ENCODE results near the gene PRM3. TPM values are rescaled to one million over a fixed set of nuclear protein-coding genes. Genes with fewer than 3 reads are reported as not detected.

Gene PRM3
- total RNA-seq, 2 donors from 2014 or later = not detected

DNA sequence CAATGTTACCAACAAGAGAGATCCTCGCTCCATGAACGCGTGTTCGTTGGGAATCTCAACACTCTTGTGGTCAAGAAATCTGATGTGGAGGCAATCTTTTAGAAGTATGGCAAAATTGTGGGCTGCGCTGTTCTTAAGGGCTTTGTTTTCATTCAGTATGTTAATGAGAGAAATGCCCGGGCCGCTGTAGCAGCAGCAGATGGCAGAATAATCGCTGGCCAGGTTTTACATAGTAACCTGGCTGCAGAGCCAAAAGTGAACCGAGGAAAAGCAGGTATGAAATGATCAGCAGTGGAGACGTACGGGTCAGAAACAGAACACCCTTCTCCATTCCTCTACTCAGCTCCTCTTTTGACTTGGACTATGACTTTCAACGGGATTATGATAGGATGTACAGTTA lies 30.8 kb downstream of the PRM3 start:
- ATAC-seq (no peak), DNase-seq (ENCODE audit: low spot score in 2 of 2) (no peak)
- no peaks in the 10 kb centered on the region for H3K9me3 Mint-ChIP-seq
- peaks cover 0 to 5% of the 10 kb centered on the region in 2 donors for H3K36me3 Mint-ChIP-seq
- H3K27ac Mint-ChIP-seq = no peak overlapping the region

DNA sequence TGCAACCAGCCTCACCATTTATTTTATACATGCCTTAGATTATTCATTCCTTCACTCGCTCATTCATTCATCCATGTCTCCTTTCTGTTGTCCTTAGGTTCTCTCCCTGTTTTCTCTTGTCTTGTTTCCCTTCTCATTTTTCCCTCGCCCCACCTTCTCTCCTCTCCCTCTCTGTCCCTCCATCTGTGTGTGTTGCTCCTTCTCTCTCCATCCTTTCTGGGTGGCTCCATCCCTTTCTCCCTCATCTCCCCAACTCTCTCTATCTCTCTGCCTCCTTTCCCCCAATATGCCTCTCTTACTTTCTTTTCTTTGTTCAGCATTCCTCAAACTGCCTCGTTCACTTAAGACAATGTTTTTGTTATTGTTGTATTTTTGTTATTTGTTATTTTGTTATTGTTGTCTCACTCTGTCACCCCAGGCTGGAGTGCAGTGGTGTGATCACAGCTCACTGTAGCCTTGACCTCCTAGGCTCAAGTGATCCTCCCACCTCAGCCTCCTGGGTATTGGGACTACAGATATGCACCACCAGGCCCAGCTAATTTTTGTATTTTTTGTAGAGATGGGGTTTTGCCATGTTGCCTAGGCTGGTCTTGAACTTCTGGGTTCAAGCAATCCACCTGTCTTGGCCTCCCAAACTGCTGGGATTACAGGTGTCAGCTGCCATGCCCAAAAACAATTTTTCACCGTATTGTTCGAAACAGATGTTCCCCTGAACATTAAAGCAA lies 31.8 kb downstream of the PRM3 start:
- H3K9me3 Mint-ChIP-seq = no peaks in the 10 kb centered on the region
- H3K36me3 Mint-ChIP-seq = no peaks in the 10 kb centered on the region
- DNase-seq (ENCODE audit: low spot score in 2 of 2) (no peak), ATAC-seq (no peak)
- H3K27ac Mint-ChIP-seq = no peak overlapping the region

- peak overlapping the region in 1 of 2 donors; percentile 91 for H3K27ac Mint-ChIP-seq
Measured at GRCh38 chr16:11240636-11241473, 32.6 kb downstream of the PRM3 start.

GRCh38 chr16:11239644-11240632 lies 33.5 kb downstream of the PRM3 start:
- no peaks in the 10 kb centered on the region for H3K36me3 Mint-ChIP-seq
- peak in 1 of 2 donors; percentile 30 for ATAC-seq
- peak overlapping the region in 1 of 2 donors; percentile 91 for H3K27ac Mint-ChIP-seq

More at GRCh38 chr16:11240636-11241473, 32.6 kb downstream of the PRM3 start:
- peak; percentile 47 to 55 for ATAC-seq
- Mint-ChIP-seq H3K36me3 (no peaks in the 10 kb centered on the region), H3K9me3 (no peaks in the 10 kb centered on the region)
- DNase-seq (ENCODE audit: low spot score in 2 of 2) = no peak

GRCh38 chr16:11238272-11239202 lies 34.9 kb downstream of the PRM3 start:
- DNase-seq (ENCODE audit: low spot score in 2 of 2) (no peak), ATAC-seq (no peak)
- H3K36me3 Mint-ChIP-seq = no peaks in the 10 kb centered on the region
- H3K27ac Mint-ChIP-seq = no peak overlapping the region
- no peaks in the 10 kb centered on the region for H3K9me3 Mint-ChIP-seq

More at GRCh38 chr16:11239644-11240632, 33.5 kb downstream of the PRM3 start:
- DNase-seq (ENCODE audit: low spot score in 2 of 2) = no peak
- H3K9me3 Mint-ChIP-seq = no peaks in the 10 kb centered on the region

DNA sequence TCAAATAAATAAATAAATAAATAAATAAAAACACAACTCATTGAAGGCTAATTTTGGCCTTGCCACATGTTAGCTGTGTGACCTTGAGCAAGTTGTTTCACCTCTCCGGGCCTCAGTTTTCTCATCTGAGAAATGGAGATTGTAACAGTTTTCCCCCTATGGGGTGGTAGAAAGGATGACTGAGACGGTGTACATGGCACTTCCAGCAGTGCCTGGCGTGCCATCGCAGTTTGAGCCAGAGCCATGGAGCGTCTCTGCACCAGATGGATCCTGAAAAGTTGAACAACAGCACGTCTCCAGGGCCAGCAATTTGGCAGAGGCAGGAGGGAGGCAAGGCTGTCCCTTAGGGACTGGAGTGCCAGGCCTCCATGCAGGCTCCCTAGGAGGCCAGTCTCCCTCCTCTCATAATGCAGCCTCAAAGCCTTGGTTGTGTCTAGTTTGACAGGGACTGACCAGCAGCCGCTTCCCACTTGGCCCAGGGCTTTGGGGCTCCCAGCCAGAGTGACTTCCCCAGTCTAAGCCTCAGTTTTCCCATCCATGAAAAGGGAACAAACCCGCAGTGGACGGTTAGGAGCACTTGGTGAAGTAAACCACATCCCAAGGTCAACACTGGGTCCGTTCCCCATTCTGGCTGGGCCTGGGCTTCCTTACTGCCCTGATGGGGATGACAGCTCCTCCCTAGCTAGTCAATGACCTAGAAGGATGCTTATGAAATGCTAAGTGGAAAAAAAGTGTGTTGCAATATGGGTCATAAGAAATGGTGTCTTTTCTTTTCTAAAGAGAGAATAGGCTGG lies 36.8 kb downstream of the PRM3 start:
- Mint-ChIP-seq H3K27ac (peak overlapping the region in 1 of 2 donors; percentile 79), H3K9me3 (no peaks in the 10 kb centered on the region), H3K36me3 (peaks cover 0 to under 1% of the 10 kb centered on the region in 2 donors)
- no peak for ATAC-seq
- no peak for DNase-seq (ENCODE audit: low spot score in 2 of 2)

GRCh38 chr16:11235703-11235991 lies 37.8 kb downstream of the PRM3 start:
- H3K27ac Mint-ChIP-seq = peak overlapping the region in 1 of 2 donors; percentile 100
- no peaks in the 10 kb centered on the region for H3K9me3 Mint-ChIP-seq
- ATAC-seq = no peak
- no peak for DNase-seq (ENCODE audit: low spot score in 2 of 2)
- H3K36me3 Mint-ChIP-seq = peaks cover 0 to 6% of the 10 kb centered on the region in 2 donors

DNA sequence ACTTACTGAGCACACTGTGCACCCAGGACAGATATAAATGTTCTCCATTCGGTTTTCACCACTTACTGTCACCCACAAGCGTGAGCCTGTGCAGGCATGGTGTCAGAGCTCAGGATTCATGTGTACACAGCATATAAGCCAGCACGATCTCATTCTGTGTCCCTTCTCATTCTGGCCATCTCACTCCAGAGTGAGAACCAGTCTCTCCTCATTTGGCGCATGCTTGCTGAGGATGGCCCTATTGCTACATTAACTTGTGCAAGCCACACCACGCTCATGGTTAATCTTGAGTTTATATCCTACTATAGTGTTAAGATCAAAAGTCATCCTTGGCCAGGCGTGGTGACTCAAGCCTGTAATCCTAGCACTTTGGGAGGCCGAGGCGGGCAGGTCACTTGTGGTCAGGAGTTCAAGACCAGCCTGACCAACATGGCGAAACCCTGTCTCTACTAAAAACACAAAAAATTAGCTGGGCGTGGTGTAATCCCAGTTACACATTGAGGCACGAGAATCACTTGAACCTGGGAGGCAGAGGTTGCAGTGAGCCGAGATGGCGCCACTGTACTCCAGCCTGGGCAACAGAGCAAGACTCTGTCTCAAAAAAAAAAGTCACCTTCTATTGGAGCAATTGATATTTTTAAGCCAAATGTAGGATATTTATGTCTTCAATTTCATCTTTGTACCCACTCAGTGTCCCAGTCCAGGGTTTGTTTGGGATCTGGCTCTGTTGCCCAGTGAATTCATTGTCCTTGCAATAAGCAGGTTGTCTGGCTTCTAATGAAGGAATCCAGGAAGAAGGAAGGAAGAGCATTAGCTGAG lies 38.3 kb downstream of the PRM3 start:
- DNase-seq (ENCODE audit: low spot score in 2 of 2) = no peak
- Mint-ChIP-seq H3K36me3 (peaks cover 0 to 6% of the 10 kb centered on the region in 2 donors), H3K27ac (peak overlapping the region; percentile 51 to 100), H3K9me3 (no peaks in the 10 kb centered on the region)
- ATAC-seq = no peak

- no peaks in the 10 kb centered on the region for H3K9me3 Mint-ChIP-seq
- DNase-seq (ENCODE audit: low spot score in 2 of 2) = peak; percentile 74 to 87
- peak overlapping the region; percentile 99 to 100 for H3K27ac Mint-ChIP-seq
- ATAC-seq = peak; percentile 63 to 65
- H3K36me3 Mint-ChIP-seq = peaks cover 0 to 6% of the 10 kb centered on the region in 2 donors
Measured at GRCh38 chr16:11233727-11234376, 39.6 kb downstream of the PRM3 start.

GRCh38 chr16:11232852-11233726 lies 40.3 kb downstream of the PRM3 start:
- Mint-ChIP-seq H3K9me3 (no peaks in the 10 kb centered on the region), H3K36me3 (peaks cover 0 to 6% of the 10 kb centered on the region in 2 donors), H3K27ac (peak overlapping the region; percentile 99 to 100)
- DNase-seq (ENCODE audit: low spot score in 2 of 2) (peak; percentile 89 to 96), ATAC-seq (peak; percentile 86 to 90)

DNA sequence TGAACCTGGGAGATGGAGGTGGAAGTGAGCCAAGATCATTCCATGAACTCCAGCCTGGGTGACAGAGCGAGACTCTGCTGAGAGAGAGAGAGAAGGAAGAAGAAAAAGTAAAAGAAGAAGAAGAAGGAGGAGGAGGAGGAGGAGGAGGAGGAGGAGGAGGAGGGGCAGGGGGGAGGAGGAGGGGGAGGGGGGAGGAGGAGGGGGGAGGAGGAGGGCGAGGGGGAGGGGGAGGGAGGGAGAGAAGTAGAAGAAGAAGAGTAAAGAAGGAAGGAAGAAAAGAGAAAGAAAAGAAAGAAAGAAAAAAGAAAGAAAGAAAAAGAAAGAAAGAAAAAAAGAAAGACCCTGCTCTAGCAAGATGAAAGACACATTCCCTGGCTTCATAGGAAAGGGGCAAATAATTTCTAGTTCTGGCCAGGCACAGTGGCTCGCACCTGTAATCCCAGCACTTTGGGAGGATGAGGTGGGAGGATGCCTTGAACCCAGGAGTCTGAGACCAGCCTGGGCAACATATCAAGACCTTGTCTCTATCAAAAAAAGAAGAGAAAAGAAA lies 41.1 kb downstream of the PRM3 start:
- ATAC-seq (no peak), DNase-seq (ENCODE audit: low spot score in 2 of 2) (no peak)
- H3K36me3 Mint-ChIP-seq = peaks cover 0 to 6% of the 10 kb centered on the region in 2 donors
- H3K27ac Mint-ChIP-seq = peak overlapping the region; percentile 99 to 100
- no peaks in the 10 kb centered on the region for H3K9me3 Mint-ChIP-seq

- no peak for ATAC-seq
- H3K36me3 Mint-ChIP-seq = peaks cover 0 to 6% of the 10 kb centered on the region in 2 donors
- H3K27ac Mint-ChIP-seq = peak overlapping the region; percentile 99 to 100
- H3K9me3 Mint-ChIP-seq = no peaks in the 10 kb centered on the region
- DNase-seq (ENCODE audit: low spot score in 2 of 2) = no peak
Measured at GRCh38 chr16:11231367-11231970, 42.0 kb downstream of the PRM3 start.

Data from activated naive CD4-positive, alpha-beta T cell treated with anti-CD3 and anti-CD28 coated beads, Interleukin-2, amount 50 U/mL, for 72 hours (primary cell).